B cell (primary cell): ENCODE data around the gene LMAN1. TPM values are rescaled to one million over a fixed set of nuclear protein-coding genes. Genes with fewer than 3 reads are reported as not detected.

ENCODE experiments used
- ATAC-seq: fragments of 200-7000 bp; cut with Tn5 transposase; one replicate; pipeline ENCODE4 v1.10.0; 2021; ENCODE audit warnings: low read depth, mild to moderate bottlenecking, moderate number of reproducible peaks, moderate library complexity
- CTCF ChIA-PET: fragments of 350-600 bp; sonication (Branson Sonifier 250); formaldehyde crosslinking; loops from one replicate; lab custom pipeline; 2021; ENCODE audit warnings: antibody characterized with exemption, inconsistent platforms; lab: Charles Lee
- POLR2A ChIA-PET: fragments of 350-600 bp; sonication (Branson Sonifier 250); formaldehyde crosslinking; loops from one replicate; lab custom pipeline; 2021; ENCODE audit warnings: antibody characterized with exemption; lab: Charles Lee
- DNase-seq: peaks from one replicate; pipeline ENCODE4 v3.0.0; 2013
- H2AFZ ChIP-seq: 2 replicates; pipeline ENCODE4 v1.6.1; 2012; ENCODE audit warnings: mild to moderate bottlenecking, low read depth, low read length; ENCODE audit not compliant: insufficient read depth, poor library complexity, severe bottlenecking
- H3K27ac ChIP-seq, 2 donors: 1 replicate in 1 of 2; 2 replicates in 1 of 2; pipeline ENCODE4 v1.5.1; 2012 to 2013; ENCODE audit warnings: low read length in 2 of 2, mild to moderate bottlenecking in 2 of 2, moderate library complexity in 1 of 2
- H3K27me3 ChIP-seq, 4 experiments: fragments of 200-600 bp in 1 of 4; sonication (generic) in 1 of 4; replicated peaks in 1 of 4; 1 replicate in 2 of 4; 2 replicates in 2 of 4; pipeline versions ENCODE4 v1.6.1 to v1.7.0; 2013 to 2016; ENCODE audit warnings: low read length in 3 of 4, mild to moderate bottlenecking in 2 of 4, mixed read lengths in 1 of 4, moderate library complexity in 1 of 4; ENCODE audit not compliant: insufficient read depth in 4 of 4, control insufficient read depth in 3 of 4; ENCODE audit errors: control extremely low read depth in 1 of 4
- H3K36me3 ChIP-seq, 2 experiments: replicated peaks in 1 of 2; 1 replicate in 1 of 2; 2 replicates in 1 of 2; pipeline versions ENCODE4 v1.6.1 to v1.7.1; 2013; ENCODE audit warnings: low read length in 1 of 2; ENCODE audit not compliant: insufficient read depth in 2 of 2, control insufficient read depth in 1 of 2; ENCODE audit errors: control extremely low read depth in 1 of 2, extremely low read depth in 1 of 2
- H3K4me1 ChIP-seq, 2 donors: fragments of 200-600 bp in 1 of 2; sonication (generic) in 1 of 2; 1 replicate in 1 of 2; 2 replicates in 1 of 2; pipeline versions ENCODE4 v1.5.1 to v1.6.1; 2013 to 2017; ENCODE audit warnings: low read length in 2 of 2; ENCODE audit not compliant: control insufficient read depth in 2 of 2, insufficient read depth in 2 of 2
- H3K4me2 ChIP-seq: replicated peaks from 2 replicates; pipeline ENCODE3; 2012; ENCODE audit warnings: mild to moderate bottlenecking, low read depth, low read length; ENCODE audit not compliant: poor library complexity, severe bottlenecking
- H3K4me3 ChIP-seq, 5 experiments: fragments of 200-600 bp in 1 of 5; sonication (generic) in 1 of 5; 1 replicate in 3 of 5; 2 replicates in 2 of 5; pipeline versions ENCODE4 v1.5.1 to v1.7.0; 2011 to 2016; ENCODE audit warnings: low read length in 4 of 5, mild to moderate bottlenecking in 4 of 5, low read depth in 2 of 5, control low read depth in 1 of 5, moderate library complexity in 1 of 5; ENCODE audit not compliant: insufficient read depth in 1 of 5; ENCODE audit errors: control extremely low read depth in 1 of 5, extremely low read depth in 1 of 5
- H3K79me2 ChIP-seq: fragments of 200-600 bp; sonication (generic); one replicate; pipeline ENCODE4 v1.6.0; 2016; ENCODE audit warnings: low read length; ENCODE audit not compliant: control insufficient read depth, insufficient read depth
- H3K9ac ChIP-seq: fragments of 200-600 bp; sonication (generic); 2 replicates; pipeline ENCODE4 v1.6.1; 2017; ENCODE audit warnings: mild to moderate bottlenecking, low read length, moderate library complexity
- H3K9me3 ChIP-seq, 3 donors: one replicate each; pipeline versions ENCODE4 v1.6.1 to v1.7.1; 2013; ENCODE audit warnings: low read length in 2 of 3; ENCODE audit not compliant: control insufficient read depth in 2 of 3, insufficient read depth in 1 of 3; ENCODE audit errors: control extremely low read depth in 1 of 3
- H4K20me1 ChIP-seq: 2 replicates; pipeline ENCODE4 v1.6.0; 2012; ENCODE audit warnings: mild to moderate bottlenecking, low read length; ENCODE audit not compliant: insufficient read depth, control insufficient read depth, poor library complexity, severe bottlenecking
- H3K27ac Mint-ChIP-seq: one replicate; pipeline ENCODE4 v1.8.0; 2021; ENCODE audit warnings: mixed read lengths
- H3K27me3 Mint-ChIP-seq: one replicate; pipeline ENCODE4 v1.8.0; 2021; ENCODE audit warnings: mixed read lengths
- H3K4me1 Mint-ChIP-seq: one replicate; pipeline ENCODE4 v1.8.0; 2021; ENCODE audit warnings: mixed read lengths
- H3K4me3 Mint-ChIP-seq: one replicate; pipeline ENCODE4 v1.8.0; 2021; ENCODE audit warnings: mixed read lengths
- H3K9me3 Mint-ChIP-seq: one replicate; pipeline ENCODE4 v1.8.0; 2022; ENCODE audit warnings: mixed read lengths; ENCODE audit not compliant: insufficient read depth
- CTCF ChIP-seq: fragments of 200-600 bp; IDR thresholded peaks from one replicate; pipeline ENCODE4 v1.8.0; 2022; ENCODE audit warnings: antibody characterized with exemption, mild to moderate bottlenecking
- EZH2 ChIP-seq: IDR thresholded peaks from 2 replicates; pipeline ENCODE4 v1.6.1; 2012; ENCODE audit warnings: borderline replicate concordance, low read depth, mild to moderate bottlenecking, moderate library complexity, low read length; ENCODE audit not compliant: insufficient read depth, poor library complexity, severe bottlenecking
- WGBS: methylation state at CpG from one replicate; pipeline ENCODE4 v1.1.5; 2013; ENCODE audit warnings: missing lambda C conversion rate; ENCODE audit not compliant: insufficient coverage; 5-methylcytosine and 5-hydroxymethylcytosine counted together
- intact Hi-C: fragments of 100-400 bp; cut with micrococcal nuclease; formaldehyde crosslinking; loops from one replicate; pipeline ENCODE4 v1.10.0; 2022
- polyA plus RNA-seq: library from polyadenylated mRNA; depleted of rRNA; stranded (reverse); fragments of >200 nt; gene quantifications from 2 replicates; pipeline ENCODE4 v1.2.3, GENCODE V29; 2012
- total RNA-seq, 2 donors: library from RNA; stranded (reverse); fragments of 120-200 nt in 1 of 2; gene quantifications; 1 replicate in 1 of 2; 2 replicates in 1 of 2; pipeline versions ENCODE4 v1.2.3 to v1.2.4, GENCODE V29; 2013 to 2022

Gene LMAN1
- total and polyA plus RNA-seq, 2 donors (not counting 1 experiment from before 2014, with no cell fraction given), result 9.2 to 41.1 TPM

GRCh38 chr18:59318460-59319050, 40.5 kb downstream of the LMAN1 start, which contains the start of gene CPLX4:
TSS of gene CPLX4 (minus strand) at chr18:59318649. CDS start at chr18:59318462, 187 bp downstream.
- no peaks in the 10 kb centered on the region for H3K9me3 Mint-ChIP-seq
- no peak within 1 kb of the TSS for H3K27ac ChIP-seq
- intact Hi-C loops, result no loop called here
- H3K27me3 ChIP-seq, result peaks cover 0 to 8% (median 3%) of the 10 kb centered on the region in 4 experiments
- ATAC-seq (no peak), DNase-seq (no peak)
- H3K9me3 ChIP-seq, result no peaks in the 10 kb centered on the region
- H3K4me1 ChIP-seq, result no peaks in the 10 kb centered on the region
- H3K79me2 ChIP-seq, result no peaks in the 10 kb centered on the region
- CTCF ChIA-PET, result interaction anchor here (1.2 to 2.2 kb wide), 2 partner anchors 10 to 84 kb away, joined by 4 to 8 read pairs; no protein-coding TSS in a partner anchor
- no peak within 1 kb of the TSS for H3K4me2 ChIP-seq
- no peak within 1 kb of the TSS for H3K27ac Mint-ChIP-seq
- no peak within 1 kb of the TSS for H3K4me3 ChIP-seq
- no peak for TF ChIP-seq CTCF
- TF ChIP-seq EZH2, result no peak
- H3K4me3 Mint-ChIP-seq, result no peak within 1 kb of the TSS
- no peaks in the 10 kb centered on the region for H4K20me1 ChIP-seq
- POLR2A ChIA-PET, result no interaction called here
- H3K36me3 ChIP-seq, result no peaks in the 10 kb centered on the region
- H3K27me3 Mint-ChIP-seq, result peaks cover 21% of the 10 kb centered on the region
- no peaks in the 10 kb centered on the region for H3K4me1 Mint-ChIP-seq
- no CpG with 5 or more reads among the region's 4 CpGs for WGBS
- no peak within 1 kb of the TSS for H2AFZ ChIP-seq
- no peak within 1 kb of the TSS for H3K9ac ChIP-seq

- POLR2A ChIA-PET, result no interaction called here
- no peak for ATAC-seq
- H3K4me2 ChIP-seq, result no peak overlapping the region
- no peak overlapping the region for H3K4me3 ChIP-seq
- no peak for DNase-seq
- H3K27ac ChIP-seq, result no peak overlapping the region
- 100% methylated on average over 1 of the region's 7 CpGs for WGBS
- no peaks in the 10 kb centered on the region for H3K4me1 Mint-ChIP-seq
- peaks cover 45% of the 10 kb centered on the region for H3K27me3 Mint-ChIP-seq
- no peaks in the 10 kb centered on the region for H3K36me3 ChIP-seq
- no peaks in the 10 kb centered on the region for H3K79me2 ChIP-seq
- peaks cover 10 to 11% of the 10 kb centered on the region in 2 donors for H3K4me1 ChIP-seq
- H3K9ac ChIP-seq, result no peak overlapping the region
- TF ChIP-seq EZH2, result no peak
- TF ChIP-seq CTCF, result no peak
- no peaks in the 10 kb centered on the region for H3K9me3 Mint-ChIP-seq
- no peak overlapping the region for H3K4me3 Mint-ChIP-seq
- H2AFZ ChIP-seq, result no peak overlapping the region
- H4K20me1 ChIP-seq, result no peaks in the 10 kb centered on the region
- intact Hi-C loops, result loop anchor here (5.0 kb wide), 1 partner anchor 46 kb away; the partner anchor contains the start of gene LMAN1
- H3K27ac Mint-ChIP-seq, result no peak overlapping the region
- CTCF ChIA-PET, result interaction anchor here (1.4 to 5.0 kb wide), 2 partner anchors 14 to 91 kb away, joined by 3 to 81 read pairs; no protein-coding TSS in a partner anchor
- H3K27me3 ChIP-seq, result peaks cover 0 to 25% (median 12%) of the 10 kb centered on the region in 4 experiments
- H3K9me3 ChIP-seq, result peaks cover 0 to 3% (median 0%) of the 10 kb centered on the region in 3 donors
Observed at GRCh38 chr18:59311631-59312030, 47.4 kb downstream of the LMAN1 start.
